A549 (cell line): ENCODE data around the gene NTN5. TPM values are rescaled to one million over a fixed set of nuclear protein-coding genes. Genes with fewer than 3 reads are reported as not detected.

ENCODE experiments used
- ATAC-seq, 2 experiments: fragments of 200-7000 bp in 1 of 2; fragments of >200 bp in 1 of 2; cut with Nextera tagmentation in 1 of 2; cut with Tn5 transposase in 1 of 2; 3 replicates each; pipeline versions ENCODE4 v1.8.0 to v1.9.1; 2018 to 2020; ENCODE audit warnings: mild to moderate bottlenecking in 1 of 2, moderate library complexity in 1 of 2
- CTCF ChIA-PET: fragments of 300-600 bp; sonication (Branson Sonifier 250); formaldehyde crosslinking; extraction: SDS; loops from one replicate; lab custom pipeline; 2021; ENCODE audit warnings: antibody characterized with exemption, inconsistent platforms; lab: Yijun Ruan, JAX
- POLR2A ChIA-PET: fragments of 350-600 bp; formaldehyde crosslinking; extraction: SDS; loops from one replicate; lab custom pipeline; 2021; ENCODE audit warnings: antibody characterized with exemption, inconsistent platforms; lab: Yijun Ruan, JAX
- DNase-seq, 2 experiments: peaks; one replicate each; pipeline versions ENCODE4 v3.0.0 to v3.0.0-alpha.2; 2011 to 2016; ENCODE audit warnings: low read depth in 1 of 2, low spot score in 1 of 2
- FAIRE-seq: peaks from 2 replicates; lab custom pipeline; 2011; peaks lifted over from hg19 to GRCh38; lab: Jason Lieb, UNC
- H3K27ac ChIP-seq, 2 experiments: fragments of >200 bp; sonication (Bioruptor Twin); formaldehyde crosslinking; 3 replicates each; pipeline ENCODE4 v1.5.1; 2016 to 2017
- H3K4me1 ChIP-seq: fragments of >200 bp; sonication (Bioruptor Twin); formaldehyde crosslinking; 3 replicates; pipeline ENCODE4 v1.6.1; 2016
- H3K4me2 ChIP-seq: fragments of >200 bp; sonication (Bioruptor Twin); formaldehyde crosslinking; 3 replicates; pipeline ENCODE4 v1.6.1; 2016
- H3K4me3 ChIP-seq: fragments of >200 bp; sonication (Bioruptor Twin); formaldehyde crosslinking; 3 replicates; pipeline ENCODE4 v1.5.1; 2016
- H3K9me3 ChIP-seq: fragments of >200 bp; sonication (Bioruptor Twin); formaldehyde crosslinking; 3 replicates; pipeline ENCODE4 v1.6.1; 2016
- BHLHE40 ChIP-seq: IDR thresholded peaks from 2 replicates; pipeline ENCODE4 v1.6.1; 2012; ENCODE audit warnings: low read depth, low read length, inconsistent platforms
- CHD2 ChIP-seq: fragments of 150-350 bp; IDR thresholded peaks from 2 replicates; pipeline ENCODE4 v1.6.1; 2014; ENCODE audit warnings: low read length; ENCODE audit not compliant: partially characterized antibody
- CHD4 ChIP-seq: fragments of 200-600 bp; sonication (generic); IDR thresholded peaks from 2 replicates; pipeline ENCODE4 v1.6.1; 2016; ENCODE audit warnings: antibody characterized with exemption, mild to moderate bottlenecking, borderline replicate concordance
- CTCF ChIP-seq: fragments of >200 bp; sonication (Bioruptor Twin); formaldehyde crosslinking; IDR thresholded peaks from 3 replicates; pipeline ENCODE4 v1.5.1; 2016
- EHF ChIP-seq: fragments of 250-450 bp; sonication (Bioruptor Pico); IDR thresholded peaks from 2 replicates; pipeline ENCODE4 v1.5.0; 2020; ENCODE audit warnings: mild to moderate bottlenecking
- EHMT2 ChIP-seq: fragments of 200-600 bp; sonication (generic); IDR thresholded peaks from 2 replicates; pipeline ENCODE4 v1.6.1; 2016; ENCODE audit warnings: antibody characterized with exemption, low read depth, mild to moderate bottlenecking, moderate library complexity
- ELK1 ChIP-seq: fragments of 150-350 bp; IDR thresholded peaks from 2 replicates; pipeline ENCODE4 v1.6.1; 2014; ENCODE audit warnings: low read depth, mild to moderate bottlenecking, low read length
- FOSL2 ChIP-seq, 2 experiments: fragments of 450-650 bp in 1 of 2; fragments of >200 bp in 1 of 2; sonication (Bioruptor Twin) in 1 of 2; formaldehyde crosslinking; IDR thresholded peaks; 2 replicates each; pipeline versions ENCODE4 v1.5.0 to v1.6.1; 2016 to 2020; ENCODE audit warnings: mild to moderate bottlenecking in 1 of 2, moderate library complexity in 1 of 2
- GATA3 ChIP-seq: IDR thresholded peaks from 2 replicates; pipeline ENCODE4 v1.6.1; 2012; ENCODE audit warnings: borderline replicate concordance
- HOXB13 ChIP-seq: fragments of 250-450 bp; sonication (Bioruptor Pico); IDR thresholded peaks from 2 replicates; pipeline ENCODE4 v1.5.0; 2020; ENCODE audit warnings: low read depth, mild to moderate bottlenecking, moderate library complexity
- JUNB ChIP-seq: fragments of >200 bp; sonication (Bioruptor Twin); formaldehyde crosslinking; IDR thresholded peaks from 2 replicates; pipeline ENCODE4 v1.6.1; 2016
- MAZ ChIP-seq: fragments of 150-350 bp; IDR thresholded peaks from 2 replicates; pipeline ENCODE4 v1.6.1; 2014; ENCODE audit warnings: antibody characterized with exemption, low read depth, low read length, borderline replicate concordance
- MYC ChIP-seq: IDR thresholded peaks from 2 replicates; pipeline ENCODE4 v1.6.1; 2012; ENCODE audit warnings: mild to moderate bottlenecking, inconsistent platforms, low read length, improper control_type of control experiment, borderline replicate concordance
- PHF8 ChIP-seq: fragments of 200-600 bp; sonication (generic); IDR thresholded peaks from 2 replicates; pipeline ENCODE4 v1.6.1; 2016; ENCODE audit warnings: low read depth, mild to moderate bottlenecking, antibody characterized with exemption, moderate library complexity, borderline replicate concordance
- POLR2A ChIP-seq: IDR thresholded peaks from 2 replicates; pipeline ENCODE4 v1.6.1; 2012; ENCODE audit warnings: mild to moderate bottlenecking, low read length
- POLR2AphosphoS2 ChIP-seq: conservative IDR thresholded peaks from 2 replicates; pipeline ENCODE4 v1.6.1; 2012; ENCODE audit warnings: low read length, improper control_type of control experiment, inconsistent platforms
- RARB ChIP-seq: fragments of 250-450 bp; sonication (Bioruptor Pico); IDR thresholded peaks from 2 replicates; pipeline ENCODE4 v1.8.0; 2021; ENCODE audit warnings: mild to moderate bottlenecking, moderate library complexity
- SMC3 ChIP-seq: fragments of >200 bp; sonication (Bioruptor Twin); formaldehyde crosslinking; IDR thresholded peaks from 3 replicates; pipeline ENCODE4 v1.6.1; 2018; ENCODE audit warnings: inconsistent platforms
- TFCP2L1 ChIP-seq: fragments of 250-450 bp; sonication (Bioruptor Pico); IDR thresholded peaks from 2 replicates; pipeline ENCODE4 v1.5.0; 2021; ENCODE audit warnings: mild to moderate bottlenecking
- USF2 ChIP-seq: fragments of 450-650 bp; IDR thresholded peaks from 2 replicates; pipeline ENCODE4 v1.6.1; 2014; ENCODE audit warnings: antibody characterized with exemption
- ZC3H11A ChIP-seq: fragments of 450-650 bp; IDR thresholded peaks from 2 replicates; pipeline ENCODE4 v1.6.1; 2014; ENCODE audit warnings: antibody characterized with exemption, mild to moderate bottlenecking
- ZFP36 ChIP-seq: fragments of 450-650 bp; IDR thresholded peaks from 2 replicates; pipeline ENCODE4 v1.6.1; 2014; ENCODE audit warnings: borderline replicate concordance; ENCODE audit not compliant: partially characterized antibody
- ZNF302 ChIP-seq: fragments of 250-450 bp; sonication (Bioruptor Pico); IDR thresholded peaks from 2 replicates; pipeline ENCODE4 v1.9.0; 2021; ENCODE audit warnings: inconsistent platforms, mild to moderate bottlenecking, moderate library complexity
- WGBS: methylation state at CpG from one replicate; pipeline ENCODE4 v1.1.6; 2017; ENCODE audit errors: missing lambda C conversion rate; 5-methylcytosine and 5-hydroxymethylcytosine counted together
- polyA plus RNA-seq, 4 experiments: library from polyadenylated mRNA; depleted of rRNA in 3 of 4; stranded (reverse); fragments of >200 nt; fragmentation: RNase III in 1 of 4; extraction: RNeasy Plus Mini Kit Qiagen cat#74134 plus additional on column Dnase treatment in 1 of 4; gene quantifications; 2 replicates in 3 of 4; 3 replicates in 1 of 4; pipeline ENCODE4 v1.2.3, GENCODE V29; 2011 to 2017
- TF ChIP-seq, protein P1 (sequence below): fragments of >200 bp; sonication (Bioruptor Twin); formaldehyde crosslinking; IDR thresholded peaks from 2 replicates; pipeline ENCODE4 v1.6.1; 2016
- TF ChIP-seq, protein P2 (sequence below): fragments of 200-600 bp; sonication (generic); IDR thresholded peaks from 2 replicates; pipeline ENCODE4 v1.6.1; 2016; ENCODE audit warnings: antibody characterized with exemption, mild to moderate bottlenecking, moderate library complexity

Gene NTN5
- polyA plus RNA-seq, 2 of the 4 experiments (the other 2 are of a cell fraction), result 0.18 to 0.22 TPM

- H3K9me3 ChIP-seq, result no peaks in the 10 kb centered on the region
- peaks cover 5% of the 10 kb centered on the region; the same call in 1 of the 3 replicates for H3K4me1 ChIP-seq
- WGBS, result 63% methylated on average over 9 of the region's 10 CpGs
- no peak overlapping the region for H3K4me2 ChIP-seq
- no peak overlapping the region for H3K27ac ChIP-seq
- no peak for DNase-seq
- ATAC-seq, result no peak
- ChIA-PET POLR2A (no interaction called here), CTCF (interaction anchor here (1.5 to 1.9 kb wide), 4 partner anchors 26 to 116 kb away, joined by 4 to 7 read pairs (median 6); partner anchors contain the start of gene CA11)
- FAIRE-seq, result no peak
- no peak overlapping the region for H3K4me3 ChIP-seq
- TF ChIP-seq CHD2 (no peak), EHF (CRISPR knock-in tag) (no peak), ZNF302 (no peak), ZC3H11A (no peak), RARB (CRISPR knock-in tag) (no peak), GATA3 (no peak), USF2 (no peak), ELK1 (no peak), TFCP2L1 (CRISPR knock-in tag) (no peak), CTCF (no peak), BHLHE40 (no peak), FOSL2 (IDR thresholded peaks at IDR 0.05) (no peak), FOSL2 (CRISPR knock-in tag; IDR thresholded peaks at IDR 0.05) (no peak), MAZ (no peak), MYC (no peak)
- TF ChIP-seq, protein P1, sequence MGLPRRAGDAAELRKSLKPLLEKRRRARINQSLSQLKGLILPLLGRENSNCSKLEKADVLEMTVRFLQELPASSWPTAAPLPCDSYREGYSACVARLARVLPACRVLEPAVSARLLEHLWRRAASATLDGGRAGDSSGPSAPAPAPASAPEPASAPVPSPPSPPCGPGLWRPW, result no peak
These were observed 1.3 kb downstream of the NTN5 start for GRCh38 chr19:48671446-48671995.

DNA sequence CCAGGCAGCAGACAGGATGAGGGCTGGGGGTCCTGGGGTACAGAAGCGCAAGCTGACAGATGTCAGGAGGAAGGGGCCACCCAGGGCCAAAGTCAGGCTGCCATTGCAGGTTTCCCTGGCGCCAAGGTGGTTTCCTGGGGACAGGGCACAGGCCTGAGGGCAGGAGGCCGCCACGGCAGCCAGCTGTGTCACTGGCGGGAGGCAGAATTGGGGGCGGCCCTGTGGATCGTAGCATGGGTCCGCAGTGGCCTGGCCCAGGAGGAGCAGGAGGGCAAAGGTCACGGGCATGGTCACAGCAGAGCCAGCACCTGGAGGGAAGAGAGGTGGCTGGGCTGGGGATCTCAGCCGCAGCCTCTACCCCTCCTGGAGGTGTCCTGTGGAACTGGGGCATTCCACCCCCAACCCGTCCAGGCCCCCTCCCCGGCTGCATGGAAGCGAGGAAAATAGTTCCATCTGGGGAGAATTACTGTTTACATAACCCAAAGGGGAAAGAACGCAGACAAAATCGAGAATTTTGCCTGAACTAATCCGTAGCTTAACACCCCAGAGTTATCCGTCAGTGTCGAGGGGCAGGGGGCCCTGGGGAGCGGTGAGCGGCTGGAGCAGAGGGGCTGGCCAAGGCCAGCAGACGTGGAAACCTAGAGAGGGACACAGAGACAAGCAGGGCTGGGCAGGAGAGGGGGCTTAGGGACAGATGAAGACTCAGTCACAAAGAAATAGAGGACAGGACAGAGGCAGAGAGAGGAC lies 1.9 kb downstream of the NTN5 start:
- Histone ChIP-seq H3K27ac (no peak overlapping the region), H3K4me3 (no peak overlapping the region), H3K4me2 (no peak overlapping the region), H3K4me1 (peaks cover 5% of the 10 kb centered on the region; the same call in 1 of the 3 replicates), H3K9me3 (no peaks in the 10 kb centered on the region)
- DNase-seq (no peak), FAIRE-seq (no peak), ATAC-seq (no peak)
- ChIA-PET POLR2A (no interaction called here), CTCF (interaction anchor here (0.6 to 1.9 kb wide), 5 partner anchors 25 to 381 kb away, joined by 3 to 7 read pairs (median 6); partner anchors contain the start of gene CA11)
- 82% methylated on average over 20 of the region's 21 CpGs for WGBS
- TF ChIP-seq EHMT2, result no peak
- TF ChIP-seq, protein P2, sequence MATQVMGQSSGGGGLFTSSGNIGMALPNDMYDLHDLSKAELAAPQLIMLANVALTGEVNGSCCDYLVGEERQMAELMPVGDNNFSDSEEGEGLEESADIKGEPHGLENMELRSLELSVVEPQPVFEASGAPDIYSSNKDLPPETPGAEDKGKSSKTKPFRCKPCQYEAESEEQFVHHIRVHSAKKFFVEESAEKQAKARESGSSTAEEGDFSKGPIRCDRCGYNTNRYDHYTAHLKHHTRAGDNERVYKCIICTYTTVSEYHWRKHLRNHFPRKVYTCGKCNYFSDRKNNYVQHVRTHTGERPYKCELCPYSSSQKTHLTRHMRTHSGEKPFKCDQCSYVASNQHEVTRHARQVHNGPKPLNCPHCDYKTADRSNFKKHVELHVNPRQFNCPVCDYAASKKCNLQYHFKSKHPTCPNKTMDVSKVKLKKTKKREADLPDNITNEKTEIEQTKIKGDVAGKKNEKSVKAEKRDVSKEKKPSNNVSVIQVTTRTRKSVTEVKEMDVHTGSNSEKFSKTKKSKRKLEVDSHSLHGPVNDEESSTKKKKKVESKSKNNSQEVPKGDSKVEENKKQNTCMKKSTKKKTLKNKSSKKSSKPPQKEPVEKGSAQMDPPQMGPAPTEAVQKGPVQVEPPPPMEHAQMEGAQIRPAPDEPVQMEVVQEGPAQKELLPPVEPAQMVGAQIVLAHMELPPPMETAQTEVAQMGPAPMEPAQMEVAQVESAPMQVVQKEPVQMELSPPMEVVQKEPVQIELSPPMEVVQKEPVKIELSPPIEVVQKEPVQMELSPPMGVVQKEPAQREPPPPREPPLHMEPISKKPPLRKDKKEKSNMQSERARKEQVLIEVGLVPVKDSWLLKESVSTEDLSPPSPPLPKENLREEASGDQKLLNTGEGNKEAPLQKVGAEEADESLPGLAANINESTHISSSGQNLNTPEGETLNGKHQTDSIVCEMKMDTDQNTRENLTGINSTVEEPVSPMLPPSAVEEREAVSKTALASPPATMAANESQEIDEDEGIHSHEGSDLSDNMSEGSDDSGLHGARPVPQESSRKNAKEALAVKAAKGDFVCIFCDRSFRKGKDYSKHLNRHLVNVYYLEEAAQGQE, result no peak
- no peak for TF ChIP-seq PHF8
- TF ChIP-seq CTCF, result no peak
- no peak for TF ChIP-seq ZFP36
- TF ChIP-seq SMC3, result no peak
- TF ChIP-seq HOXB13, result no peak
- TF ChIP-seq CHD4, result no peak
- TF ChIP-seq POLR2A, result no peak
- TF ChIP-seq JUNB, result no peak
- no peak for TF ChIP-seq POLR2AphosphoS2
